LNCaP clone FGC (cell line): ENCODE data around the gene CNIH1.

ENCODE experiments used
- DNase-seq: peaks from one replicate; pipeline ENCODE4 v3.0.0-alpha.2; 2011; ENCODE audit warnings: low read depth
- H3K4me3 ChIP-seq: 2 replicates; pipeline ENCODE4 v1.5.1; 2011; ENCODE audit warnings: mild to moderate bottlenecking, low read depth, low read length, control low read depth
- CTCF ChIP-seq: IDR thresholded peaks from 2 replicates; pipeline ENCODE4 v1.5.1; 2012; ENCODE audit warnings: mild to moderate bottlenecking; ENCODE audit not compliant: control insufficient read depth, insufficient read depth; ENCODE audit errors: extremely low read depth

Gene CNIH1

GRCh38 chr14:54377501-54377900, 63.7 kb downstream of the CNIH1 start:
- TF ChIP-seq CTCF = no peak
- no peak overlapping the region for H3K4me3 ChIP-seq

GRCh38 chr14:54374117-54374884, 66.9 kb downstream of the CNIH1 start:
- H3K4me3 ChIP-seq = no peak overlapping the region
- TF ChIP-seq CTCF = no peak
- DNase-seq = no peak

More at GRCh38 chr14:54377501-54377900, 63.7 kb downstream of the CNIH1 start:
- DNase-seq = no peak
